Naive thymus-derived CD4-positive, alpha-beta T cell (primary cell): ENCODE data around the gene PPP1R2. TPM values are rescaled to one million over a fixed set of nuclear protein-coding genes. Genes with fewer than 3 reads are reported as not detected.
A peak's percentile ranks its signal among the peaks of the same experiment; 100 is the strongest.

Experiments used
- ATAC-seq: fragments of 150-1000 bp; cut with Tn5 transposase; 2 replicates; pipeline ENCODE4 v1.10.0; 2021; ENCODE audit warnings: mild to moderate bottlenecking, moderate library complexity
- CTCF ChIA-PET: fragments of 350-600 bp; sonication (Branson Sonifier 250); formaldehyde crosslinking; loops from one replicate; lab custom pipeline; 2021; ENCODE audit warnings: antibody characterized with exemption; lab: Charles Lee
- POLR2A ChIA-PET: fragments of 350-600 bp; sonication (Branson Sonifier 250); formaldehyde crosslinking; loops from one replicate; lab custom pipeline; 2021; ENCODE audit warnings: antibody characterized with exemption, inconsistent platforms; lab: Charles Lee
- DNase-seq, 9 donors: peaks; one replicate each; pipeline versions ENCODE4 v3.0.0 to v3.0.0-alpha.2; 2020 to 2022; ENCODE audit warnings: mixed read lengths in 1 of 9
- H3K27ac ChIP-seq: one replicate; pipeline ENCODE4 v1.7.0; 2013; ENCODE audit warnings: mild to moderate bottlenecking, low read depth, low read length, moderate library complexity
- H3K27me3 ChIP-seq, 2 donors: one replicate each; pipeline ENCODE4 v1.7.0; 2013; ENCODE audit warnings: low read length in 2 of 2, mild to moderate bottlenecking in 2 of 2, moderate library complexity in 2 of 2; ENCODE audit not compliant: control insufficient read depth in 2 of 2, insufficient read depth in 2 of 2
- H3K36me3 ChIP-seq, 3 experiments: 1 replicate in 2 of 3; 2 replicates in 1 of 3; pipeline ENCODE4 v1.7.0; 2013; ENCODE audit warnings: low read length in 3 of 3, mild to moderate bottlenecking in 3 of 3, moderate library complexity in 1 of 3; ENCODE audit not compliant: insufficient read depth in 3 of 3, control insufficient read depth in 2 of 3
- H3K4me1 ChIP-seq, 2 donors: one replicate each; pipeline ENCODE4 v1.7.0; 2013; ENCODE audit warnings: low read length in 2 of 2, mild to moderate bottlenecking in 2 of 2, moderate library complexity in 1 of 2; ENCODE audit not compliant: control insufficient read depth in 2 of 2, insufficient read depth in 2 of 2
- H3K4me3 ChIP-seq: 2 replicates; pipeline ENCODE4 v1.7.0; 2013; ENCODE audit warnings: mild to moderate bottlenecking, low read length
- H3K9me3 ChIP-seq, 3 experiments: 1 replicate in 2 of 3; 2 replicates in 1 of 3; pipeline ENCODE4 v1.7.0; 2013; ENCODE audit warnings: low read length in 3 of 3; ENCODE audit not compliant: control insufficient read depth in 2 of 3
- H3K27ac Mint-ChIP-seq, 9 donors: one replicate each; pipeline ENCODE4 v1.8.0; 2020 to 2022; ENCODE audit warnings: mixed read lengths in 9 of 9, mild to moderate bottlenecking in 8 of 9, moderate library complexity in 5 of 9, inconsistent platforms in 2 of 9
- H3K27me3 Mint-ChIP-seq, 5 donors: one replicate each; pipeline ENCODE4 v1.8.0; 2021 to 2022; ENCODE audit warnings: mixed read lengths in 5 of 5, mild to moderate bottlenecking in 1 of 5
- H3K36me3 Mint-ChIP-seq, 5 donors: one replicate each; pipeline ENCODE4 v1.8.0; 2020 to 2022; ENCODE audit warnings: mixed read lengths in 5 of 5, mild to moderate bottlenecking in 3 of 5, inconsistent platforms in 1 of 5
- H3K4me1 Mint-ChIP-seq, 7 donors: one replicate each; pipeline ENCODE4 v1.8.0; 2020 to 2022; ENCODE audit warnings: mixed read lengths in 7 of 7, mild to moderate bottlenecking in 3 of 7, inconsistent platforms in 1 of 7
- H3K4me3 Mint-ChIP-seq, 10 donors: one replicate each; pipeline ENCODE4 v1.8.0; 2020 to 2022; ENCODE audit warnings: mild to moderate bottlenecking in 10 of 10, mixed read lengths in 10 of 10, moderate library complexity in 6 of 10, inconsistent platforms in 2 of 10
- H3K9me3 Mint-ChIP-seq, 11 donors: one replicate each; pipeline ENCODE4 v1.8.0; 2020 to 2022; ENCODE audit warnings: mixed read lengths in 11 of 11, mild to moderate bottlenecking in 4 of 11, inconsistent platforms in 1 of 11, moderate library complexity in 1 of 11
- intact Hi-C, 2 donors: fragments of 100-400 bp; cut with micrococcal nuclease; formaldehyde crosslinking; loops; one replicate each; pipeline ENCODE4 v1.15.1; 2023
- polyA plus RNA-seq, 2 donors: library from polyadenylated mRNA; unstranded; fragments of 300-500 nt; fragmentation: Illumina TruSeq; gene quantifications; one replicate each; pipeline ENCODE4 v1.2.3, GENCODE V29; 2021
- total RNA-seq, 6 experiments: library from RNA in 5 of 6; stranded (reverse) in 5 of 6; gene quantifications; 1 replicate in 5 of 6; 2 replicates in 1 of 6; pipeline ENCODE4 v1.2.3 and lab custom pipeline; 2021 to 2026

The PPP1R2 gene
- total and polyA plus RNA-seq, 7 experiments from 2014 or later, result 76.1 to 329 (median 157) TPM

DNA sequence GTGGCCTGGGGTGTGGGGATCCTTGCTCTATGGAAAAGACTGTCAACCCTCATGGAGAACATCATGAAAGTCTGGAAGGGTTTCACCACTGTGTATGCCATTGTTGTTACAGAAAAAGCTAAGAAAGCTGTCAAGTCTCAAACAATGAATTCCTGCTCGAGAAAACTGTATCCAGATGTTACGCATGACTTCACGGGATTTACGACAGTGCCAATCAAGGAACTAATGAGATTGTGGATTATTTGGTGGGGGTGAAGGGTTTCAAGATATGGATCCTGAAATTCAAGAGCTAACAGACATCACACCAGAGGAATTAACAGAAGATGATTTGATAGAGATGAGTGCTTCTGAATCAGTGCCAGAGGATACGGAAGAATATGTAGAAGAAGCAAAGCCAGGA is 7.8 kb downstream of the PPP1R2 start:
- peaks cover 59 to 99% (median 91%) of the 10 kb centered on the region in 7 donors for H3K4me1 Mint-ChIP-seq
- H3K9me3 ChIP-seq, result no peaks in the 10 kb centered on the region
- POLR2A ChIA-PET, result interaction anchor here (1.0 to 4.0 kb wide), 3 partner anchors 9 to 276 kb away, joined by 3 to 15 read pairs (median 3); no protein-coding TSS in a partner anchor
- no peaks in the 10 kb centered on the region for H3K27me3 Mint-ChIP-seq
- peaks cover 55 to 69% of the 10 kb centered on the region in 2 donors for H3K4me1 ChIP-seq
- no peak overlapping the region for H3K27ac ChIP-seq
- H3K36me3 Mint-ChIP-seq, result peaks cover 0 to 28% (median 27%) of the 10 kb centered on the region in 5 donors
- no peaks in the 10 kb centered on the region for H3K27me3 ChIP-seq
- no peaks in the 10 kb centered on the region for H3K9me3 Mint-ChIP-seq
- DNase-seq (no peak), ATAC-seq (no peak)
- peaks cover 0 to 6% (median 4%) of the 10 kb centered on the region in 3 experiments for H3K36me3 ChIP-seq
- no peak overlapping the region for H3K4me3 ChIP-seq
- H3K4me3 Mint-ChIP-seq, result peak overlapping the region in 9 of 10 donors; percentile 55 to 98 (median 74)
- CTCF ChIA-PET, result interaction anchor here (0.7 to 1.1 kb wide), 2 partner anchors 17 to 264 kb away, joined by 3 read pairs; partner anchors contain the start of gene XXYLT1
- peak overlapping the region in 8 of 9 donors; percentile 13 to 91 (median 70) for H3K27ac Mint-ChIP-seq
- intact Hi-C loops, result loop anchor here in 1 of 2 donors (1.0 to 10.0 kb wide), 2 partner anchors 8 to 1140 kb away; partner anchors contain the start of gene GP5

GRCh38 chr3:195532834-195533233 is 10.3 kb downstream of the PPP1R2 start:
- intact Hi-C loops, result loop anchor here in 1 of 2 donors (1.0 to 10.0 kb wide), 3 partner anchors 7 to 1138 kb away; partner anchors contain the start of gene GP5
- H3K4me3 ChIP-seq, result no peak overlapping the region
- peaks cover 4 to 29% (median 21%) of the 10 kb centered on the region in 5 donors for H3K36me3 Mint-ChIP-seq
- CTCF ChIA-PET, result interaction anchor here (0.8 to 2.0 kb wide), 4 partner anchors 11 to 326 kb away, joined by 3 to 8 read pairs (median 3); partner anchors contain the start of gene XXYLT1
- no peaks in the 10 kb centered on the region for H3K9me3 Mint-ChIP-seq
- no peaks in the 10 kb centered on the region for H3K9me3 ChIP-seq
- H3K36me3 ChIP-seq, result peaks cover 0 to 8% (median 5%) of the 10 kb centered on the region in 3 experiments
- H3K27ac Mint-ChIP-seq, result peak overlapping the region in 8 of 9 donors; percentile 21 to 91 (median 62)
- peaks cover 53 to 60% of the 10 kb centered on the region in 2 donors for H3K4me1 ChIP-seq
- H3K4me3 Mint-ChIP-seq, result peak overlapping the region in 9 of 10 donors; percentile 10 to 98 (median 68)
- no peaks in the 10 kb centered on the region for H3K27me3 Mint-ChIP-seq
- POLR2A ChIA-PET, result interaction anchor here (1.3 to 4.0 kb wide), 3 partner anchors 10 to 18 kb away, joined by 3 to 21 read pairs (median 15); partner anchors contain the start of gene PPP1R2
- DNase-seq (no peak), ATAC-seq (no peak)
- H3K27ac ChIP-seq, result peak overlapping the region; percentile 56
- H3K27me3 ChIP-seq, result no peaks in the 10 kb centered on the region
- H3K4me1 Mint-ChIP-seq, result peaks cover 44 to 98% (median 90%) of the 10 kb centered on the region in 7 donors

- Histone ChIP-seq H3K27ac (peak overlapping the region; percentile 56), H3K4me3 (no peak overlapping the region), H3K9me3 (no peaks in the 10 kb centered on the region), H3K36me3 (peaks cover 0 to 8% (median 5%) of the 10 kb centered on the region in 3 experiments), H3K4me1 (peaks cover 49 to 60% of the 10 kb centered on the region in 2 donors), H3K27me3 (no peaks in the 10 kb centered on the region)
- intact Hi-C loops, result loop anchor here in 1 of 2 donors (1.0 to 10.0 kb wide), 2 partner anchors 8 to 1138 kb away; partner anchors contain the start of gene GP5
- Mint-ChIP-seq H3K9me3 (no peaks in the 10 kb centered on the region), H3K4me1 (peaks cover 42 to 98% (median 90%) of the 10 kb centered on the region in 7 donors), H3K27me3 (no peaks in the 10 kb centered on the region), H3K4me3 (peak overlapping the region in 8 of 10 donors; percentile 23 to 98 (median 62)), H3K27ac (peak overlapping the region in 7 of 9 donors; percentile 56 to 91 (median 76)), H3K36me3 (peaks cover 4 to 34% (median 26%) of the 10 kb centered on the region in 5 donors)
- ATAC-seq (no peak), DNase-seq (no peak)
- ChIA-PET CTCF (interaction anchor here (1.4 to 2.0 kb wide), 2 partner anchors 261 to 327 kb away, joined by 3 to 8 read pairs; partner anchors contain the start of gene XXYLT1), POLR2A (interaction anchor here (3.3 to 4.0 kb wide), 2 partner anchors 11 to 18 kb away, joined by 15 to 21 read pairs; partner anchors contain the start of gene PPP1R2)
Observed at GRCh38 chr3:195532345-195532744, 10.8 kb downstream of the PPP1R2 start.

- peaks cover 45 to 60% of the 10 kb centered on the region in 2 donors for H3K4me1 ChIP-seq
- H3K4me3 Mint-ChIP-seq, result peak overlapping the region in 8 of 10 donors; percentile 21 to 98 (median 58)
- H3K27me3 Mint-ChIP-seq, result no peaks in the 10 kb centered on the region
- ChIA-PET CTCF (interaction anchor here (0.6 kb wide), 1 partner anchor 318 kb away, joined by 3 read pairs; no protein-coding TSS in a partner anchor), POLR2A (interaction anchor here (3.3 to 4.0 kb wide), 2 partner anchors 11 to 19 kb away, joined by 15 to 21 read pairs; partner anchors contain the start of gene PPP1R2)
- no peaks in the 10 kb centered on the region for H3K9me3 Mint-ChIP-seq
- no peaks in the 10 kb centered on the region for H3K27me3 ChIP-seq
- peaks cover 0 to 8% (median 5%) of the 10 kb centered on the region in 3 experiments for H3K36me3 ChIP-seq
- no peak for ATAC-seq
- no peak overlapping the region for H3K4me3 ChIP-seq
- intact Hi-C loops, result loop anchor here in 1 of 2 donors (1.0 to 10.0 kb wide), 2 partner anchors 9 to 1137 kb away; partner anchors contain the start of gene GP5
- H3K9me3 ChIP-seq, result no peaks in the 10 kb centered on the region
- H3K36me3 Mint-ChIP-seq, result peaks cover 4 to 34% (median 26%) of the 10 kb centered on the region in 5 donors
- peak overlapping the region; percentile 56 for H3K27ac ChIP-seq
- peaks cover 42 to 95% (median 84%) of the 10 kb centered on the region in 7 donors for H3K4me1 Mint-ChIP-seq
- peak overlapping the region in 8 of 9 donors; percentile 12 to 91 (median 76) for H3K27ac Mint-ChIP-seq
- DNase-seq, result no peak
Observed at GRCh38 chr3:195531683-195532082, 11.4 kb downstream of the PPP1R2 start.

DNA sequence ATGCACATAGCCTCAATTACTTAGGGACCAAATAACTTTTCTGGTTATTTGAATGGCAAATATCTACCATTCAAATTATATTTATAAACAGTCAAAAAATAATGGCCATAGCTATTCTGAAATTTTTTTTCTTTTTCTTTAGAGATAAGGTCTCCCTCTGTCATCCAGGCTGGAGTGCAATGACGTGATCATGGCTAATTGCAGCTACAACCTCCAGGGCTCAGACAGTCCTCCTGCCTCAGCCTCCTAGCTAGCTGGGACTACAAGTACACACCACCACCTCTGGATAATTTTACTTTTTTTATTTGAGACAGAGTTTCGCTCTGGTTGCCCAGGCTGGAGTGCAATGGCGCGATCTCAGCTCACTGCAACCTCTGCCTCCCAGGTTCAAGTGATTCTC is 16.6 kb downstream of the PPP1R2 start:
- Histone ChIP-seq H3K4me3 (no peak overlapping the region), H3K4me1 (peaks cover 28 to 46% of the 10 kb centered on the region in 2 donors), H3K27ac (no peak overlapping the region), H3K27me3 (no peaks in the 10 kb centered on the region), H3K9me3 (no peaks in the 10 kb centered on the region), H3K36me3 (peaks cover 11 to 18% (median 16%) of the 10 kb centered on the region in 3 experiments)
- Mint-ChIP-seq H3K36me3 (peaks cover 9 to 37% (median 33%) of the 10 kb centered on the region in 5 donors), H3K27me3 (no peaks in the 10 kb centered on the region), H3K4me1 (peaks cover 29 to 93% (median 82%) of the 10 kb centered on the region in 7 donors), H3K4me3 (peak overlapping the region in 2 of 10 donors; percentile 12 to 23), H3K9me3 (no peaks in the 10 kb centered on the region), H3K27ac (peak overlapping the region in 7 of 9 donors; percentile 45 to 91 (median 76))
- CTCF ChIA-PET, result interaction anchor here (0.7 to 2.0 kb wide), 6 partner anchors 11 to 324 kb away, joined by 3 to 9 read pairs (median 3); partner anchors contain the start of gene XXYLT1
- no peak for ATAC-seq
- no peak for DNase-seq
- intact Hi-C loops, result no loop called here
- POLR2A ChIA-PET, result interaction anchor here (1.1 to 5.4 kb wide), 6 partner anchors 9 to 24 kb away, joined by 3 to 28 read pairs (median 4); partner anchors contain the start of gene PPP1R2
